GM18909 (cell line): ENCODE results near the gene NOTUM.

Source experiments
- ATAC-seq: cut with Tn5 transposase; IDR thresholded peaks from one replicate; pipeline ENCODE4 v1.9.1; 2021; ENCODE audit warnings: mild to moderate bottlenecking; ENCODE audit not compliant: unreplicated experiment, poor library complexity

Gene NOTUM

DNA sequence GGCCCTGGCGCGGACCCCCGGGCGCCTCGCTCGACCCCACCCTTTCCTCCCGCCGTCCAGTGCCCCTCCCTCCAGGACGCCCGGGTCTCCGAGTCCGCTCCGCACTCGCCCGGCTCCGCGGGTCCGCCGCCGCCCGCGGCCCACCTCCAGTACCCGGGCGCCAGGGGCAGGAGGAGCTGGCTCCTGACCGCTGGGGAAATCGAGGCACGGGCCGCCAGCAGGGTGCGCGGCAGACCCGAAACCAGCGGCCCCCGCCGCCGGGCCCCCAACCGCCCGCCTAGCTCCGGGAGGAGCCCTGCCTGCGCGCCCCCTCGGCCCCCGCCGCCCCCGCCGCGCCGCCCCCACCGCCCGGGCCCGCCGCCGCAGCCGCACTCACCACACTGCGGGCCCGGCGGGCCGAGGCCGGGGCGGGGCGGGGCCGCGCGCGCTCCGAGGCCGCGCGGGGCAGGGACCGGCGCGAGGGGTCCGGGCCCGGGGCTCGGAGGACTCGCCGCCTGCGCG, 33.8 kb downstream of the NOTUM start:
- ATAC-seq, result peak; percentile 22

- peak; percentile 23 for ATAC-seq
These were observed 34.4 kb downstream of the NOTUM start for GRCh38 chr17:81926451-81927151.

- no peak for ATAC-seq
These were observed 35.0 kb downstream of the NOTUM start for GRCh38 chr17:81925860-81926450.

DNA sequence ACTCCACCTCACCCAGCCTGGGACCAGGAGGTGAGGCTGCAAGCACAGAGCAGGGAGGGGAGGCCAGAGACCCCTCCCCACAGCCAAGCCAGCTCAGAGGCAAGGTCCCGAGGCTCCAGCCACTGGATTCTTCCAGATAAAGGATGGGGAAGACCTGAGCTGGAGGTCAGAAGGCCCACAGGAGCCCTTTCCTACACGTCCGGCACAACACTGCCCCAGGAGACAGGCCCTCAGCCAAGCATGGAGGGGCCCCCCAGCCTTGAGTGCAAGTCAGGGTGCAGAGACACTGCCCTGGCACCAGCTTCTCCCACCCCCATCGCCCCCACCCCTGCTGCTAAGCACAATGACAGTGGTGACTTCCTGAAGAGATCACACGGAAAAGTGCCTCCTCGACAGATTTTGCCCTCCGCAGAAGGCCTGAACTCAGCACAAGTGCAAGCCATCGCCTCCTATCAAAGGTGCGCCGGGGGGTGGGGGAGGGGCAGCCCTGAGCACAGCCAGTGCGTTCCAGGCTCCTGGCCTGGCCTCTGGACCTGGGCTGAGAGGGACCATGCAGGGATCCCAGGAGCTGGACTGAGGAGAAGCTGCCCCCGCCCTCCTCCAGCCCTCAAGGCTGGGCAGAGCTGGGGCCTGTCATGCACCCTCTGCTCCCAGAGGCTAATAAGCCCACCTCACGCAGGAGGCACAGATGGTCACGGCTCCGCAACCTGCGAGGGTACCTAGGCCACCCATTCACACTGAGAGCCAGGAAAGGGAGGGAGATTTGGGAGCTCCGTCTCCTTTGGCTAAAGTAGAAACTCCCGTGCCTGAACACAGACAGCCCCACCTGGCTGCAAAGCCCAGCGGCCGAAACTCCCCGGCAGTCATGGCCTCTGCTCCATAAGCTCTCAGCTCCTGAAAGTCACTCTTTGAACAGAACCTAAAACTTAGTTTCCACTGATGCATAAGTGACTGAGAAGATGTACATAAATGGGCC, 36.1 kb downstream of the NOTUM start:
- no peak for ATAC-seq

DNA sequence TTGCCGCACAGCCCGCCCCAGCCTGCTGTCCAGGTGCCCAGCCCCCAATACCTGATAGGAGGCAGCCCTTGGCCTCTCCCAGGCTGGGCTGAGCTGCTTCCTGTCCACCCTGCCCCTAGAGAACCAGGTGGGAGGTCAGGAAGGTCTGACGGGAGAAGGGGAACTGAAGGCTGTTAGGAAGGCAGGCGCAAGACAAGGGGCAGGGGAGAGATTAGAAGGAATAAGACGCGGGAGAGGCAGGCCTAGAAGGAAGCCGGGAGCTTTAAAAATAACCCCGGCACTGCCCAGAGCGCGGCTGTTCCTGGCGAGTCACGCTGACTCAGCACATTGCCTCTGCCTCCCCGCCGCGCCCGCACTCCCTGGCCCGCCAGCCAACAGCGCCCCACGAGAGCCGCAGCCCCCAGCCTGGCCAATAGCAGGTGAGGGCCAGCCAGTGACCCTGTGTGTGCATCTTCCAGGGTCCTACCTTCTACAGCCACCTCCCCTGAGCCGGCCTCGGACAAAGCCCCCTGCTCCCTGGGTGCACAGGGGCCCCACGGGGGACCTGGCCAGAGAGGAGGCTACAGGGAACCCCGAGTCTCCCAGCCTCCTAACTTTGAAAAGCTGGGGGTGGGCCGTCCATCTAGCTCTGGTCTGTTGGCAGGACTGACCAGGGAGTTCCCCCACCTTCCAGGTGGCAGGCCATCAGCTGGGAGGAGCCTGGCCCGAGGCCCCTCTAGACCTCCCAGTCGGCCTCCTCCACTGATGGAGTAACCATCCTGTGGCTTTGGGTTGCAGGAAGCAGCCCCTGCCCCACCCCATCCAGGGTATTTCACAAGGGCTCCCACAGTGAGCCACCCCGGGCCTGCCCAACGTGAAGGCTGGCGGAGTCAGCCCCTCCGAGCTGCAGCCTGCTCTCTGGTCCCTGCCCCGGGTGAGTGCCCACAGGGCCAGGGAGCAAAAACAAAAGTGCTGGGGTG, 37.4 kb downstream of the NOTUM start:
- ATAC-seq, result no peak

GRCh38 chr17:81922566-81923301, 38.3 kb downstream of the NOTUM start:
- no peak for ATAC-seq

DNA sequence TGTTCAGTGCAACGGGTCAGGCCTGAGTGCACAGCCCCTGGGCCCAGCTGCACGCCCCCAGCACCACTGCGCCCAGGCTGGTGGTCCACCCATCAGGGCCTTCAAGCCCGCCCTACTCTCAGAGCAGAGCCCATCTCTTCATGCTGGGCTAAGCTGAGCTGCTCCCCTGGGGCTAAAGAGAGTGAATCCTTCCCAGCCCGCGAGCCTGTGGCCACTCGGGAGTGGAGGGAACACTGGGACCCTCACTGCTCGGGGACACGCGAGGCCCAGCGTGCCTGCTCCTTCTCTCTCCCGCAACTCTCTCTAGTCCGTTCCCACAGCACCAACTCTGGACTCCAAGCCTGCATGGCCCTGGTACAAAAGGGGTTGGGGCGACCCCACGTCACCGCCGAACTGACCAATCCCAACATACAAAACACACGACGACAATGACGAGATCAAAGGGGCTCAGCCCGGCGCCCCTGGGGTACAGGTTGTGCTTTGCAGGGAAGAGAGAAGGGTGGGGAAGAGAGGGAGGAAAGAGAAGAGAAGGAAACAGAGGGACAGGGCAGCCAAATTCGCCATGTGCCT, 38.9 kb downstream of the NOTUM start:
- no peak for ATAC-seq

GRCh38 chr17:81921537-81921862, 39.5 kb downstream of the NOTUM start:
- no peak for ATAC-seq

- no peak for ATAC-seq
These were observed 40.1 kb downstream of the NOTUM start for GRCh38 chr17:81920612-81921536.

DNA sequence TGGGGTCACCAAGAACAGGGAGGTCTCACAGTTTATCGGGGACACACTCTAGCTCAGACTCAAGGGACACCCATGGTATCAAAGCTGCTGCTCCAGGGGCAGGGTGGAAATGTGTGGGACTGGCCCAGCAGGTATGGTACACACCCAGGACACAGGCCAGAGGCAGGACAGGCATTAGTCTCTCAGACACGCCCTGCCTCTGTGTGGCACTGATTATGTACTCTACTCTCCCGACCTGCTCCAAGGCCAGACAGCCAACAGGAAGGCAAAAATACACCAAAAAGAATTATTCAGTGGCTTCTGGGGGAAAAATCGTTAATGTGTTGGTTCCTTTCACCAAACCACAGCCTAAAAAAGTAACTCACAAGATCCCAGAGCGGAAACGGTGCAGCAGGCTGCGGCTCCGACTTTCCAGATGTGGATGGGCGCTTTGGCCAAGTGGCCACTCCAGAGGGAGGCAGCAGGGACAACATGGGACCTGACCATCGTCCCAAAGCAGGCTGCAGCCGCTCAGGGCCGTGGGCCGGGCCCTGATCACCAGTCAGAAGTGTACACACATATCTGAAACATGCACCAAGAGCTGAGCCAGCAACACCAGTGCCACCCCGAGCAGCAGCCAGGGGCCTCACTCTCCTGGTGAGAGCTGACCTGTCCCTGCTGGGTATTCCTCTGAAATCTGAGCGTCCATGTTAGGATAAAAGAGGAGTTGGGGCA, 42.0 kb downstream of the NOTUM start:
- peak; percentile 20 for ATAC-seq

GRCh38 chr17:81918333-81918669, 42.7 kb downstream of the NOTUM start:
- peak; percentile 17 for ATAC-seq

DNA sequence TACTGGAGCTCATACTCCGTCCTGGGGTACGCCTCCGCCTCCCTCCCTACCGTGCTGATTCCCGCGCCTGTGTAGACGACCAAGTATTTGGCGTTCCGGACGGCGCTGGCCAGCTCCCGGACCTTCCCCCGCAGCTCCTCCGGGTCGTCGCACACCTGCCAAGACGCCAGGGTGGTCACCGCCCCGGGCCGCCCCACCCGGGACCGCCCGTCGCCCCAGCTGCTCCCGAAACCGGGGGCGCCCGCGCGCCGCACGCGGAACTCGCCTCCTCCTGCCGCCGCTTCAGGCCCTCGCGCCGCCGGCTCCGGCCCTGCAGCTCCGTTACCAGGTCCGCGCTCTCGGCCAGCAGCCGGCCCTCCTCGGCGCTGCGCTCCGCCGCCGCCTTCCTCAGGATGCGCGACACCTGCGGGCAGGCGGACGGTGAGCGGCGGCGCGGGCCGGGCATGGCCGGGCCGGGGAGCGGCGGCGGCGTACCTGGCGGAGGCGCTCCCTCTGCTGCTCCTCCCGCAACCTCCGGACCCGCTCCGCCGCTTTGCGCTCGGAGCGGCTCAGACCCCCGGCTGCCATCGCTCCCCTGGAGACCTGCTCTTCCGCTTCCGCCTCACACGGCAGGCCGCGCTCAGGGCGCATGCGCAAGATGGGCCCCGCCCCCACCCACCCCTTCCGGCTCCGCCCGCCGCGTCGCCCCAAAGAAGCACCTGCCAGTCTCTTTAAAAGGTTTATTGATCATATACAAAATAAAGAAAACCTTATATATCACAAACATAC, 43.2 kb downstream of the NOTUM start, which contains the start of gene SIRT7:
Gene SIRT7 (minus strand): TSS at position 612 of the 768 bp plus-strand sequence. CDS start 45 bp downstream, at position 567.
- peak; percentile 62 for ATAC-seq

DNA sequence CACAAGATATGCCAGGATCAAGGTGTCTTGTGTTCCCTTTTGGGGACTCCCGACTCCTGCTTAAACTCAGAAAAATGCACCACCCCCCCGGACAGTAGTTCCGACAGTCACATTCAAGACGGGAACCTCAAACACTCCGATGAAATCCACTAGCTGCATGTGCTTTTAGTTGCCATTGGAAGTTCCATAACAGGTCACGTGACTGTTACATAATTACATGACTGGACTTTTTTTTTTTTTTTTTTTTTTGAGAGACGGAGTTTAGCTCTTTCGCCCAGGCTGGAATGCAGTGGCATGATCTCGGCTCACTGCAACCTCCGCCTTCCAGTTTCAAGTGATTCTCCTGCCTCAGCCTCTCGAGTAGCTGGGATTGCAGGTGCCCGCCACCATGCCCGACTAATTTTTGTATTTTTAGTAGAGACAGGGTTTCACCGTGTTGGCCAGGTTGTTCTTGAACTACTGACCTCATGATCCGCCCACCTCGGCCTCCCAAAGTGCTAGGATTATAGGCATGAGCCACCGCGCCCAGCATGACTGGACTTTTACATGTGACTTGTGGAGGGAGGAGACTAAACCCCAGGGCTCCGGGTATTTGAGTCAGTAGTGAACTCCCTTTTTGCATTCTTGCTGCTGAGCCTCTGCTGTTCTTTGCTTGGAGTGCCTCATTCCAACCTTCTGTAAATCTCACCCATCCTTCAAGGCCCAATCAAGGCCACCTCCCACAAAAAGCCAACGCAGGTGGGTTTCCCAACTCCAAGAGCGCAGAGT, 44.6 kb downstream of the NOTUM start:
- ATAC-seq, result no peak

DNA sequence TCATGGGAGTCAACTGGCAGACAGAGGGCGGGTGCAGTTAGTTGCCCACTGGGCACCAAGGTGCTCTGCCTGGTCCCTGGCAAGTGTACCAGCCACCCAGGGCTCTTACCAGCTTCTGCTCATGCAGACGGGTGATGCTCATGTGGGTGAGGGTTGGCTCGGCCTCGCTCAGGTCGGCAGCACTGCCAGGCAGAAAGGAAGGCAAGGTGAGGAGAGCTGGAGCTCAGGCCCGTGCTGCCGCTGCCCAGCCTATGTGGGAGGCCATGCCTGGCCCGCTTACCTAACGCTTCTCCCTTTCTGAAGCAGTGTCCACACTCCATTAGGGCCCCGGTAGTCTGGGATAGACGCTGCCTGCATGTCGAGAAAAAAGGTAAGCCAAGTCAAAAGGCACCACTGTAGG, 45.7 kb downstream of the NOTUM start:
- no peak for ATAC-seq

DNA sequence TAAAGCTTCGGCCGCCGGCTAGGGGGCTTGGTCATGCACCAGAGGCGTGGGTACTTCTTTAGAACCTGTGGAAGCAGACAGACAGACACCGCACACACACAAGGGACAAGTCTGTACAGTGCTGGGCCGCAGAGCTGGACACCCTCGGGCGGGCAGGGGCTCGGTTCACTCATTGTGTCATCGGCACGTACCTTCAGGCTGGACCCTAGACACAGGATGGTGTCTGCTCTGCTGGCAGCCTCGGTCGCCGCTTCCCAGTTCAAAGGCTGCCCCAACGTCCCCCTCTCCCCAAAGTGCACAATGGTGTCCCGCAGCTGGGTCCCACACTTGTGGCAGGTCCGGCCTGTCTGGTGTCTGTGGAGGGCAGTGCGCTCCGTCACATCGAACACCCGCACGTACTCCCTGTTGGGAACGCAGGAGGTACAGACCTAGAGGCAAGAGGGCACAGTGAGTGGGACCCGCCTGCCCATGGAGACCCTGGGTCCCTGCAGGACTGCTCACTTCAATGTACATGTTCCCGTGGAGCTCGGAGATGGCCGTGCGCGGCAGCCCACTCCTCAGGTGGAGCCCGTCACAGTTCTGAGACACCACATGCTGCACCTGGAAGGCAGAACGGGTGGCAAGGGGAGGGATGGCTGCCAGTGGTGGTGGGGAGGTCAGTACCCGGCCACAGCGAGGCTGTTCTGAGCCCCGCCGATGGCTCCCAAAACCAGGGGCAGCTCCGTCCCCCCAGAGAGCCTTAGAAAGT, 46.7 kb downstream of the NOTUM start:
- no peak for ATAC-seq
